ENCODE data around the gene CFL1. TPM values are rescaled to one million over a fixed set of nuclear protein-coding genes. Genes with fewer than 3 reads are reported as not detected.
A peak's percentile ranks its signal among the peaks of the same experiment; 100 is the strongest.

CFL1 gene
- total and polyA plus RNA-seq, 2 experiments from 2014 or later, result 1,393 to 2,124 TPM

GRCh38 chr11:65854161-65854592, 3.8 kb downstream of the CFL1 start (continued):
- TF ChIP-seq ZNF462 (CRISPR knock-in tag; IDR thresholded peaks at IDR 0.05) (no peak), JUNB (IDR thresholded peaks at IDR 0.05; ENCODE audit: unreplicated experiment) (no peak), EZH2 (IDR thresholded peaks at IDR 0.05; ENCODE audit: low read depth, unreplicated experiment) (no peak), STAT1 (IDR thresholded peaks at IDR 0.05; ENCODE audit: unreplicated experiment) (no peak), CREB1 (CRISPR knock-in tag; IDR thresholded peaks at IDR 0.05; ENCODE audit: low read depth) (no peak), ZNF331 (CRISPR knock-in tag; IDR thresholded peaks at IDR 0.05; ENCODE audit: low read depth) (no peak)

- DNase-seq (ENCODE audit: low spot score), result peak; percentile 68
- peaks cover 39% of the 10 kb centered on the region for H3K79me2 ChIP-seq (replicated peaks; ENCODE audit: insufficient read depth)
- H3K4me3 Mint-ChIP-seq, result peak overlapping the region; percentile 34; the same call in 2 of the 3 replicates
These were observed 4.6 kb downstream of the CFL1 start for GRCh38 chr11:65853246-65853979.

More at GRCh38 chr11:65853246-65853979, 4.6 kb downstream of the CFL1 start:
- Histone ChIP-seq H2AFZ (no peak overlapping the region), H3K27me3 (ENCODE audit: insufficient read depth) (no peaks in the 10 kb centered on the region), H3K4me1 (ENCODE audit: insufficient read depth) (peaks cover 3% of the 10 kb centered on the region), H4K20me1 (replicated peaks; ENCODE audit: insufficient read depth) (peaks cover 33% of the 10 kb centered on the region), H3K27ac (ENCODE audit: low read depth) (peak overlapping the region; percentile 45; the same call in 1 of the 2 replicates), H3K9me2 (ENCODE audit: insufficient read depth) (no peaks in the 10 kb centered on the region), H3K4me3 (no peak overlapping the region), H3F3A (replicated peaks; ENCODE audit: low read depth) (peaks cover 63% of the 10 kb centered on the region), H3K4me2 (no peak overlapping the region), H3K36me3 (ENCODE audit: insufficient read depth) (peaks cover 28% of the 10 kb centered on the region)
- H3K27ac Mint-ChIP-seq, result peak overlapping the region; percentile 68
- TF ChIP-seq CTCF (conservative IDR thresholded peaks at IDR 0.05; ENCODE audit: low read depth in 2 of 2), result peak; percentile 24 to 51; a peak in 2 of 4 replicates
- TF ChIP-seq POLR2AphosphoS5 (IDR thresholded peaks at IDR 0.05; ENCODE audit: low read depth), result 0 out of 2 replicates have a peak, but pooled peaks have one; percentile 2
- no peak for TF ChIP-seq EZH2 (IDR thresholded peaks at IDR 0.05; ENCODE audit: low read depth, unreplicated experiment)
- no peak for TF ChIP-seq STAT1 (IDR thresholded peaks at IDR 0.05; ENCODE audit: unreplicated experiment)
- no peak for TF ChIP-seq CREB1 (CRISPR knock-in tag; IDR thresholded peaks at IDR 0.05; ENCODE audit: low read depth)
- TF ChIP-seq ZNF114 (CRISPR knock-in tag; IDR thresholded peaks at IDR 0.05), result no peak
- H3K9me3 Mint-ChIP-seq, result peaks cover 12% of the 10 kb centered on the region
- H3K27me3 Mint-ChIP-seq (ENCODE audit: insufficient read depth, low read depth, poor library complexity), result peaks cover 64% of the 10 kb centered on the region
- H3K36me3 Mint-ChIP-seq (ENCODE audit: low read depth), result peaks cover 64% of the 10 kb centered on the region
- ATAC-seq, result peak; percentile 4
- peaks cover 27% of the 10 kb centered on the region for H3K4me1 Mint-ChIP-seq

All from GM23338 (cell line).